ENCODE results near the gene SCGB1D1.

GRCh38 chr11:62217191-62217748 is 27.3 kb downstream of the SCGB1D1 start:
- TF ChIP-seq POLR2A (IDR thresholded peaks at IDR 0.05) (no peak), CTCF (IDR thresholded peaks at IDR 0.05) (peak in 4 of 12 donors; percentile 15 to 37 (median 23))

Data from heart left ventricle (tissue), 13 donors.